Stimulated activated CD4-positive, alpha-beta T cell treated with anti-CD3 and anti-CD28 coated beads, TNF-alpha, amount 100 ng/mL, for 1 hour (primary cell): Measurements from ENCODE around the gene RNF126.
"Not testable (repeated sequence)": the region's sequence is repeated elsewhere in the genome, so short reads cannot be mapped to it uniquely, and the experiment has no call there.

Experiments
- DNase-seq, 3 donors: peaks; one replicate each; pipeline ENCODE4 v3.0.0-alpha.2; 2020; ENCODE audit warnings: low read depth in 3 of 3, low spot score in 1 of 3

RNF126 gene

GRCh38 chr19:629961-630714 lies 32.9 kb downstream of the RNF126 start:
- DNase-seq, result no peak

DNA sequence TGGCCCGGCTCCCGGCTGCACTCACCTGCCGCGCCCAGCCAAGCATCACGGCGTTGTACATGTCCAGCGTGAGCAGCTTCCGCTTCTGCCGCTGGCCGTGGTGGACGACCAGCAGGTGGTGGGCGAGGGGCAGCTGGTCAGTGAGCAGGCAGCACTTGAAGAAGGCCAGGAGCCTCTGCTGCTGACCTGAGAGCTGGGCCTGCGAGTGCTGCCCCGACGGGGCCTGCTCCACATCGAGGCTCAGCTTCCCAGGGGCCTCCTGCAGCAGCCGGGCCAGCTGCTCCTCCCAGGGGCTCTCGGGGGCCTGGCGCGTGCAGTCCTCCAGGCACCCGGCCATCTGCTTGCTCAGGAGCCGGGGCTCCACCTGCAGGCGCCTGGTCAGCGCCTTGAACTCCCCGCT lies 33.5 kb downstream of the RNF126 start:
- DNase-seq, result not testable (repeated sequence)

DNA sequence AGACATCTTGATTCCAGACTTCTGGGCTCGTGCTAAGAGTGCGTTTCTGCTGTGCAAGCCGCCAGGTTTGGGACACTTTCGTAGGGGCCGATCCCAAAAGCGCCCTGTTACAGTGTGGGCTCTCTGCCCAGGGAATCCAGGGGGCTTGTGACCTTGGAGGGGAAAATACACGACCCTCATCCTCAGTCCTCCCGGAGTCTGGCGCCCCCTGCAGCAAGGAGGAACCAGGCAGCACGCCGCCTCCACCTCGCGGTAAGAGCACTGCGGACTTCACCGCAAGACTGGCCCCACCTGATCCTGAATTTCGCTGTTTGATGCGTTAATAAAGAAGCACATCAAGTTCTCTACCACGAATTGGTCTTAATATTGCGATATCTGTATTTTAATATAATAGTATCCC lies 34.8 kb downstream of the RNF126 start:
- DNase-seq, result no peak

GRCh38 chr19:626566-626965 lies 36.4 kb downstream of the RNF126 start:
- DNase-seq, result not testable (repeated sequence)

DNA sequence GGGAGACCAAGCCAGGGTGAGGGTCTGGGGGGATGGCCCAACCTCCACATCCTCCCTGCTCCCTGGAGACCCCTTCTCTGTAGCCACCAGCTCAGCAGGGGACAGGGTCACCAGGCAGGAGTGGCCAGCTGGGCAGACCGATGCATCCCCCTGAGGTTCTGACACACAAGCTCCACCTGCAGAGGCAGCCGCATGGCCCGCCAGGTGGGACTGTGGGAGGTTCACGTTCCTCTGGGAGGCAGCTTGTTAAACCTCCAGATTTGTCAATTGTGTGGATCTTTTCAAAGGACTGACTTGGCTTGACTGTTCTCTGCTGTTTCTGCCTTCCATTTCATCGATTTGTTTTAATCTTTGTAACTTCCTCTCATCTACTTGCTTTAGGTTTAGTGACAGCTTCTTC lies 37.8 kb downstream of the RNF126 start:
- no peak for DNase-seq

DNA sequence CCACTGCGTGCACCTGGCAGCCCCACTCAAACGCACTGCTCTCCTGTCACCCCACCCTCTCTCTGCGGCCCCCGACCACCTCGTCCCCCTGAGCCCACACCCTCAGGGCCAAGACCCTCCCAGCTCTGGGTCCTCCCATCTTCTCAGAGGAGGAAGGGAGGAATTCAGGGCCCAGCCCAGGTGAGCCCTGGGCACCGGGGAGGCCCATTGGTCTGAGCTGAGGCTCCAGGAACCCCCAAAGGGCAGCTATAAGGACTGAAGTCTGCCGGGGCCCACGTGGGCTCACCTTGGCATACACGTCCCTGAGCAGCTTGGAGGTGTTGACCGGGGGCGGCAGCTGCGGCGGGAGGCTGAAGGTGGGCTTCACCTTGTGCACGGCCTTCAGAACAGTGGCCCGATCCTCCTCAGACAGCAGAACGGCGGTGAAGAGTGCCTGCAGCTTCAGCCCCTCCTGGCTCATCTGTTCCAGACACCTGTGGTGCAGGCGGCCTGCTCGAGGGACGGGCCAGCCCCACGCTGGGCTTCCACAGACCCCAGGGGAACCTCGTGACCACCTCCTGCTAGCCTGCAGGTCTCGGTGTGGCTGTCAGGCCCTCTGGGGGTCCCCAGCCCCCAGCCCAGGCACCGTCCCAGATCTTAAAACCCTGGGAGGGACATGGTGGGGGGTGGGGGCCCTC lies 38.4 kb downstream of the RNF126 start:
- no peak for DNase-seq

GRCh38 chr19:623974-624373 lies 39.0 kb downstream of the RNF126 start:
- DNase-seq, result no peak

DNA sequence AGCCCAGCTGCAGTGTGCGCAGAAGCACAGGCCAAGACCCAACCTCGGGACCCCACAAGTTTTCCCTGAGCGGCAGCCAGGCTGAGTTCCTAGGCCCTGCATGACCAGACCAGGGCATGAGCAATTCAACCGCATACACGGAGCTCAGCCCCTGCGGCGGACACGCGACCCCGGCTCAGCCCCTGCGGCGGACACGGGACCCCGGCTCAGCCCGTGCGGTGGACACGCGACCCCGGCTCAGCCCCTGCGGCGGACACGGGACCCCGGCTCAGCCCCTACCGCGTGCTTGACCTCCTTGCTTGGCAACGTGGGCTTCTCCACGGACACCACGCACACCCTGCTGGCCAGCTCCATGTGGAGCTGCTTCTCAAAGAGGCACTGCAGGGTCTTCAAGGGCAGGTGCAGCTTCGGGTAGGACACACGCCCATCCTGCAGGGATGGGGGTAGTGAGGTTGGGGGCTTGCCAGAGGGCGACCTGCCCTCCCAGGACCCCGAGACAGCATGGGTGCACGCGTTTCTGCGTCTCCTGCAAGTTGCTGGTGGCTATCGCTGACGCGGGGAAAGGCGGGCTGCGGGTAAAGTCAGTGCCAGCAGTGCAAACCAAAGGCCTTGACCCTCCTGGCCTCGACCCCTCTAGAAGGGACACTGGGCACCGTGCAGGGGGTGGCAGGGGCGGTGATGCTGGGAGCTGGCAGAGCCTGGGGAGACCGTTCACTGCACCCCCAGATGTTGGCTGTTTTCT lies 39.7 kb downstream of the RNF126 start:
- DNase-seq, result no peak

- no peak for DNase-seq
Measured at GRCh38 chr19:622666-623065, 40.3 kb downstream of the RNF126 start.

DNA sequence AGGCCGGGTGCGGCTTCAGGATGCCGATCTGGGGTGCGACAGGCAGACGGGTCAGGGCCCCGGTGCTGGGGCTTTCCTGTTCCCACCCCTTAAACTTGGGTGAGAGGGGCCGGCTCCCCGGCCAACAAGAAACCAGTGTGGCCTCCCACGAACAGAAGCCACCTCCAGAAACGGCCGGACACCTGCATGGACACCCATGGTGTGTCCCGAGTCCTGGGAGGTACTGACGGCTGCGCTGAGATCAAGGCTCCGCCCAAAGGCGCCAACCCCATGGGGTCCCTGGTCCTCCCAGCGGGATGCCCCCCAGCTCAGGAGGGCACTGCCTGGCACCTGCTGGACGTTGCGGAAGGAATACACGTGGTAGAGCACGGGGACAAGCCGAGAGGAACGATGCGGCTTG lies 41.2 kb downstream of the RNF126 start:
- no peak for DNase-seq

GRCh38 chr19:621191-621590 lies 41.8 kb downstream of the RNF126 start:
- not testable (repeated sequence) for DNase-seq

- no peak for DNase-seq
Measured at GRCh38 chr19:620166-620862, 42.7 kb downstream of the RNF126 start.

- DNase-seq, result no peak
Measured at GRCh38 chr19:619286-620002, 43.6 kb downstream of the RNF126 start.

GRCh38 chr19:618674-619285 lies 44.2 kb downstream of the RNF126 start:
- DNase-seq, result no peak

GRCh38 chr19:618247-618619 lies 44.8 kb downstream of the RNF126 start:
- DNase-seq, result no peak

DNA sequence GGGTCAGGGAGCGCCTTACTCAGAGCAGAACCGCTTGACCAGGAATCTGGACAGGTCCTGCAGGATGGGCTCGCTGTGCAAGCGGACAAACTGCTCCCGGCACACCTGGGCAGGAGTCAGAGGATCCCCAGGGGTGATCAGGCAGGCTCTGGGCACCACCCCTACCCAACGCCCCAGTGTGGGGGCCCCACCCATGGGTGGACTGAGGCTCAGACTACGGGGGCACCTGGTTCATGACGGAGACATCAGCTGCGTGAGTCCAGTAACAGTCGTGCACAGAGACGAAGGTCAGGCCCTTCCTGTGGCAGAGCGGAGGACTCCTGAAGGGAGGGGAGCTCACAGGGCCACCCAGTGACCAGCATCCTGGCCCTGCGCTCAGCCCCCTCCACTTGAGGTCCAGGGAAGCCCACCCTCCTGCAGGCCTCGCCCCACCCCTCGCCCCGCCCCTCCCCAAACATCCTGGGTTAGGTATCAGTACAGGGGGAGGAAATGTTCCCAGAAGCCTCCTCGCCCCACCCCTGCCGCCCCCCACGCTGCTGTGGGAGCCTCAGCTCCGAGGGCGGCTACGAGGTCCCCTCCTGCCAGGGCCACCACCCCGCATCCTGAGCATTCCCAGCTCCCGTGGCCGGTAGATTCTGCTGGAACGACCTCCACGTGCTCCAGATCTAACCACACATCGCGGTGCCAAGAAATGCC lies 45.3 kb downstream of the RNF126 start:
- no peak for DNase-seq

DNA sequence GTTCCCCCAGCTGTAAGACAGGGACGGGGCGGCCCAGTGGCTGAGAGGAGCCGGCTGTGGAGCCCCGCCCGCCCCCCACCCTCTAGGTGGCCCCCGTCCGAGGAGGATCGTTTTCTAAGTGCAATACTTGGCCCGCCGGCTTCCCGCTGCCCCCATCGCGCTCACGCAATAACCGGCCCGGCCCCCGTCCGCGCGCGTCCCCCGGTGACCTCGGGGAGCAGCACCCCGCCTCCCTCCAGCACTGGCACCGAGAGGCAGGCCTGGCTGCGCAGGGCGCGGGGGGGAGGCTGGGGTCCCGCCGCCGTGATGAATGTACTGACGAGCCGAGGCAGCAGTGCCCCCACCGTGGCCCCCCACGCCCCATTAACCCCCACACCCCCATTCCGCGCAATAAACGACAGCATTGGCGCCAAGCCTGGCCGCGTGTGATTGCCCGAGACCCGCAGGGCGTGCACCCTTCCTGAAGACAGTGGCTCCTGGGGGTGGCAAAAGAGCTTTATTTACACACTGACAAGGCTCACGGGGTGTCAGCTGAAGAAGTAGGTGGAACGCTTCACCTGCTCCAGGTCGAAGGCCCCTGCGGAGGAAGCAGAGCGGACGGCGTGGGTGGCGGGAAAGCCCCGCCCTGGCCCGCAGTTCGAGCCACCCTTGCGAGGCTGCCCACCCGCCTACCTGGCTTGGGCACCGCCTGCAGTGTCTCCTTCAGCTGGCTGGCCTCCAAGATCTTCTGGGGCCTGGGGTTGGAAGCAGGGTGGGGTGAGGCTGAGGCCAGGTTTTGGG lies 46.1 kb downstream of the RNF126 start:
- DNase-seq, result no peak

- DNase-seq, result no peak
Measured at GRCh38 chr19:616062-616700, 46.8 kb downstream of the RNF126 start.

- DNase-seq, result no peak
Measured at GRCh38 chr19:615619-616018, 47.4 kb downstream of the RNF126 start.
